ENCODE measurements around the gene ABCB1. TPM values are rescaled to one million over a fixed set of nuclear protein-coding genes. Genes with fewer than 3 reads are reported as not detected.

ABCB1 gene
- total and polyA plus RNA-seq, 9 of the 15 experiments (the other 6 are each of a cell fraction or from before 2014, with no cell fraction given), result 0.03 to 0.86 (median 0.52) TPM

DNA sequence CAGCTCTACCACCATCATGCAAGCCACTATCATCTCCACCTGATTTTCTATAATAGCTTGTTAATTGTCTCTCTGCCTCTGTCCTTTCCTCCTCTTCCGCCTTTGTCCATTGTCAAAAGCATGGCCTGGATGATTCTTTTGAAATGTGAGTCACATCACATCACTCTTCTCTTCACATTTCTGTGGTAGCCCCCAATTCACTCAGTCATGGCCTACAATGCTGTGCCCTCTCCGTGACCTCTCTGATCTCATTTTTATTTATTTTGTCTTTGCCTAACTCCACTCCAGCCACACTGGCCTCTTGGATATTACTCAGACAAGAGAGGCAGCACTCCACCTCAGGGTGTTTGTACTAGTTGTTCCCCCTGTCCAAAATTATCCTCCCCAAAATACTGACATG lies 120.3 kb downstream of the ABCB1 start:
- peaks cover 12 to 19% of the 10 kb centered on the region in 2 experiments; a peak in 4 of 5 replicates for H3K27me3 ChIP-seq (ENCODE audit: control insufficient read depth in 2 of 2, insufficient read depth in 2 of 2, low read length in 2 of 2)
- H4K20me1 ChIP-seq (replicated peaks; ENCODE audit: control insufficient read depth, insufficient read depth, low read length), result no peaks in the 10 kb centered on the region
- DNase-seq (ENCODE audit: extremely low read depth in 1 of 4, low spot score in 3 of 4) (no peak), FAIRE-seq (no peak), ATAC-seq (no peak)
- WGBS (ENCODE audit: insufficient coverage, low coverage, missing lambda C conversion rate), result 0% methylated on average over 2 of the region's 2 CpGs
- no peaks in the 10 kb centered on the region for H3K79me2 ChIP-seq (ENCODE audit: control insufficient read depth, insufficient read depth, low read length)
- H3K27ac ChIP-seq (ENCODE audit: extremely low read depth, low read depth, low read length), result no peak overlapping the region
- H3K4me2 ChIP-seq (ENCODE audit: insufficient read depth, low read length), result no peak overlapping the region
- ChIA-PET CTCF (ENCODE audit: low intra/inter-chr PET ratio) (no interaction called here), POLR2A (no interaction called here)
- no peak overlapping the region for H3K4me3 ChIP-seq
- H3K9me1 ChIP-seq (ENCODE audit: control insufficient read depth, insufficient read depth, low read length), result no peaks in the 10 kb centered on the region
- H3K36me3 ChIP-seq (ENCODE audit: control insufficient read depth, insufficient read depth, low read length), result no peaks in the 10 kb centered on the region
- H2AFZ ChIP-seq (ENCODE audit: low read depth, low read length), result no peak overlapping the region
- H3K9me3 ChIP-seq (replicated peaks; ENCODE audit: control insufficient read depth, insufficient read depth, low read depth, low read length), result no peaks in the 10 kb centered on the region
- TF ChIP-seq, protein P1, sequence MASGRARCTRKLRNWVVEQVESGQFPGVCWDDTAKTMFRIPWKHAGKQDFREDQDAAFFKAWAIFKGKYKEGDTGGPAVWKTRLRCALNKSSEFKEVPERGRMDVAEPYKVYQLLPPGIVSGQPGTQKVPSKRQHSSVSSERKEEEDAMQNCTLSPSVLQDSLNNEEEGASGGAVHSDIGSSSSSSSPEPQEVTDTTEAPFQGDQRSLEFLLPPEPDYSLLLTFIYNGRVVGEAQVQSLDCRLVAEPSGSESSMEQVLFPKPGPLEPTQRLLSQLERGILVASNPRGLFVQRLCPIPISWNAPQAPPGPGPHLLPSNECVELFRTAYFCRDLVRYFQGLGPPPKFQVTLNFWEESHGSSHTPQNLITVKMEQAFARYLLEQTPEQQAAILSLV (tag; IDR thresholded peaks at IDR 0.05), result no peak
- TF ChIP-seq RBM14 (IDR thresholded peaks at IDR 0.05; ENCODE audit: borderline replicate concordance, insufficient read depth, low read depth, low read length) (no peak), PPARD (CRISPR knock-in tag; IDR thresholded peaks at IDR 0.05) (no peak)
- no peak overlapping the region for H3K9ac ChIP-seq (ENCODE audit: insufficient read depth in 1 of 2, low read depth in 2 of 2, low read length in 2 of 2)
- H3K4me1 ChIP-seq (replicated peaks in 1 of 2; ENCODE audit: control insufficient read depth in 2 of 2, insufficient read depth in 2 of 2, low read length in 2 of 2), result peaks cover 0 to 6% of the 10 kb centered on the region in 2 experiments; a peak in 1 of 5 replicates
- in situ Hi-C loops (cut with MboI), result no loop called here
- intact Hi-C loops (cut with micrococcal nuclease), result no loop called here
- no TSS peak for BruUV-seq (replicated peaks)

DNA sequence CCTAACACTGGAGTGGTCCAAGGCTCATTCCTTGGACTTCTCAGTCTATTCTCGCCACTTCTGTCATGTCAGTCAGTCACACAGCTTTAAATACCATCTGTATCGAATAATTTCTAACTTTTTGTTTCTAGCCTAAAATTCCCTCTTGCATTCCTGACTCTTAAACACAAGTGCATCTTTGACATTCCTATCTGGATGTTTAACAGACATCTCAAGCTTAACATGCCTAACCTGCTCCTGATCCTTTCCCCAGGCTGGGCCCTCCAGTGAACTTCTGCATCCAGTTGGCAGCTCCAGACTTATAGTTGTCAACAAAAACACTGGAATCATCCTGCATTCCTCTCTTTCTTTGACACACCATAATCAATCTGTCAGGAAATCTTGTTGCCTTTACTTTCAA lies 120.7 kb downstream of the ABCB1 start:
- Histone ChIP-seq H3K27ac (ENCODE audit: extremely low read depth, low read depth, low read length) (no peak overlapping the region), H4K20me1 (replicated peaks; ENCODE audit: control insufficient read depth, insufficient read depth, low read length) (no peaks in the 10 kb centered on the region), H3K4me2 (ENCODE audit: insufficient read depth, low read length) (no peak overlapping the region), H2AFZ (ENCODE audit: low read depth, low read length) (no peak overlapping the region), H3K4me1 (replicated peaks in 1 of 2; ENCODE audit: control insufficient read depth in 2 of 2, insufficient read depth in 2 of 2, low read length in 2 of 2) (peaks cover 0 to 9% of the 10 kb centered on the region in 2 experiments; a peak in 1 of 5 replicates), H3K79me2 (ENCODE audit: control insufficient read depth, insufficient read depth, low read length) (no peaks in the 10 kb centered on the region), H3K4me3 (no peak overlapping the region), H3K9me3 (replicated peaks; ENCODE audit: control insufficient read depth, insufficient read depth, low read depth, low read length) (no peaks in the 10 kb centered on the region), H3K9ac (ENCODE audit: insufficient read depth in 1 of 2, low read depth in 2 of 2, low read length in 2 of 2) (no peak overlapping the region), H3K9me1 (ENCODE audit: control insufficient read depth, insufficient read depth, low read length) (no peaks in the 10 kb centered on the region), H3K36me3 (ENCODE audit: control insufficient read depth, insufficient read depth, low read length) (no peaks in the 10 kb centered on the region), H3K27me3 (ENCODE audit: control insufficient read depth in 2 of 2, insufficient read depth in 2 of 2, low read length in 2 of 2) (peaks cover 12 to 23% of the 10 kb centered on the region in 2 experiments; a peak in 4 of 5 replicates)
- CTCF ChIA-PET (ENCODE audit: low intra/inter-chr PET ratio), result no interaction called here
- POLR2A ChIA-PET, result no interaction called here
- WGBS (ENCODE audit: insufficient coverage, low coverage, missing lambda C conversion rate), result 5% methylated on average over 2 of the region's 2 CpGs
- BruUV-seq (replicated peaks), result no TSS peak
- intact Hi-C loops (cut with micrococcal nuclease) (no loop called here), in situ Hi-C loops (cut with MboI) (no loop called here)
- no peak for DNase-seq (ENCODE audit: extremely low read depth in 1 of 4, low spot score in 3 of 4)
- ATAC-seq, result no peak
- no peak for FAIRE-seq
- TF ChIP-seq MTF1 (CRISPR knock-in tag; IDR thresholded peaks at IDR 0.05; ENCODE audit: borderline replicate concordance) (no peak), BCL6 (CRISPR knock-in tag; IDR thresholded peaks at IDR 0.05) (no peak), PPARD (CRISPR knock-in tag; IDR thresholded peaks at IDR 0.05) (no peak), SETDB1 (IDR thresholded peaks at IDR 0.05; ENCODE audit: low read length) (no peak), CCAR2 (IDR thresholded peaks at IDR 0.05; ENCODE audit: low read depth, low read length) (no peak)
- TF ChIP-seq, protein P2, sequence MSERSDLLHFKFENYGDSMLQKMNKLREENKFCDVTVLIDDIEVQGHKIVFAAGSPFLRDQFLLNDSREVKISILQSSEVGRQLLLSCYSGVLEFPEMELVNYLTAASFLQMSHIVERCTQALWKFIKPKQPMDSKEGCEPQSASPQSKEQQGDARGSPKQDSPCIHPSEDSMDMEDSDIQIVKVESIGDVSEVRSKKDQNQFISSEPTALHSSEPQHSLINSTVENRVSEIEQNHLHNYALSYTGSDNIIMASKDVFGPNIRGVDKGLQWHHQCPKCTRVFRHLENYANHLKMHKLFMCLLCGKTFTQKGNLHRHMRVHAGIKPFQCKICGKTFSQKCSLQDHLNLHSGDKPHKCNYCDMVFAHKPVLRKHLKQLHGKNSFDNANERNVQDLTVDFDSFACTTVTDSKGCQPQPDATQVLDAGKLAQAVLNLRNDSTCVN (CRISPR knock-in tag; IDR thresholded peaks at IDR 0.05), result no peak
- TF ChIP-seq, protein P3, sequence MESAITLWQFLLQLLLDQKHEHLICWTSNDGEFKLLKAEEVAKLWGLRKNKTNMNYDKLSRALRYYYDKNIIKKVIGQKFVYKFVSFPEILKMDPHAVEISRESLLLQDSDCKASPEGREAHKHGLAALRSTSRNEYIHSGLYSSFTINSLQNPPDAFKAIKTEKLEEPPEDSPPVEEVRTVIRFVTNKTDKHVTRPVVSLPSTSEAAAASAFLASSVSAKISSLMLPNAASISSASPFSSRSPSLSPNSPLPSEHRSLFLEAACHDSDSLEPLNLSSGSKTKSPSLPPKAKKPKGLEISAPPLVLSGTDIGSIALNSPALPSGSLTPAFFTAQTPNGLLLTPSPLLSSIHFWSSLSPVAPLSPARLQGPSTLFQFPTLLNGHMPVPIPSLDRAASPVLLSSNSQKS (CRISPR knock-in tag; IDR thresholded peaks at IDR 0.05), result no peak
- TF ChIP-seq, protein P4, sequence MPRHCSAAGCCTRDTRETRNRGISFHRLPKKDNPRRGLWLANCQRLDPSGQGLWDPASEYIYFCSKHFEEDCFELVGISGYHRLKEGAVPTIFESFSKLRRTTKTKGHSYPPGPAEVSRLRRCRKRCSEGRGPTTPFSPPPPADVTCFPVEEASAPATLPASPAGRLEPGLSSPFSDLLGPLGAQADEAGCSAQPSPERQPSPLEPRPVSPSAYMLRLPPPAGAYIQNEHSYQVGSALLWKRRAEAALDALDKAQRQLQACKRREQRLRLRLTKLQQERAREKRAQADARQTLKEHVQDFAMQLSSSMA (CRISPR knock-in tag; IDR thresholded peaks at IDR 0.05), result no peak
- TF ChIP-seq, protein P5, sequence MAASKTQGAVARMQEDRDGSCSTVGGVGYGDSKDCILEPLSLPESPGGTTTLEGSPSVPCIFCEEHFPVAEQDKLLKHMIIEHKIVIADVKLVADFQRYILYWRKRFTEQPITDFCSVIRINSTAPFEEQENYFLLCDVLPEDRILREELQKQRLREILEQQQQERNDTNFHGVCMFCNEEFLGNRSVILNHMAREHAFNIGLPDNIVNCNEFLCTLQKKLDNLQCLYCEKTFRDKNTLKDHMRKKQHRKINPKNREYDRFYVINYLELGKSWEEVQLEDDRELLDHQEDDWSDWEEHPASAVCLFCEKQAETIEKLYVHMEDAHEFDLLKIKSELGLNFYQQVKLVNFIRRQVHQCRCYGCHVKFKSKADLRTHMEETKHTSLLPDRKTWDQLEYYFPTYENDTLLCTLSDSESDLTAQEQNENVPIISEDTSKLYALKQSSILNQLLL (CRISPR knock-in tag; IDR thresholded peaks at IDR 0.05; ENCODE audit: borderline replicate concordance), result no peak

All from K562 (cell line).